Muscle layer of duodenum (tissue), 2 donors: ENCODE data around the gene HHEX.

Source experiments
- H3K27ac ChIP-seq: one replicate; pipeline ENCODE4 v1.7.0; 2013; ENCODE audit warnings: mild to moderate bottlenecking, low read length
- H3K27me3 ChIP-seq: one replicate; pipeline ENCODE4 v1.7.0; 2013; ENCODE audit warnings: low read depth, mild to moderate bottlenecking, control low read depth, low read length
- H3K36me3 ChIP-seq, 2 donors: one replicate each; pipeline ENCODE4 v1.7.0; 2013; ENCODE audit warnings: low read length in 2 of 2, control low read depth in 1 of 2, mild to moderate bottlenecking in 1 of 2; ENCODE audit not compliant: insufficient read depth in 2 of 2, control insufficient read depth in 1 of 2
- H3K4me1 ChIP-seq, 2 donors: one replicate each; pipeline ENCODE4 v1.7.0; 2013; ENCODE audit warnings: low read length in 2 of 2, mild to moderate bottlenecking in 2 of 2, control low read depth in 1 of 2, moderate library complexity in 1 of 2; ENCODE audit not compliant: insufficient read depth in 2 of 2, control insufficient read depth in 1 of 2
- H3K4me3 ChIP-seq, 2 donors: one replicate each; pipeline ENCODE4 v1.7.0; 2013; ENCODE audit warnings: low read length in 2 of 2, low read depth in 1 of 2, mild to moderate bottlenecking in 1 of 2
- H3K9me3 ChIP-seq, 2 donors: one replicate each; pipeline ENCODE4 v1.7.0; 2013; ENCODE audit warnings: low read length in 2 of 2, control low read depth in 1 of 2, mild to moderate bottlenecking in 1 of 2; ENCODE audit not compliant: control insufficient read depth in 1 of 2
- donor health status: healthy.

HHEX gene

GRCh38 chr10:92742331-92743228 lies 52.8 kb downstream of the HHEX start:
- H3K4me1 ChIP-seq, result no peaks in the 10 kb centered on the region
- no peaks in the 10 kb centered on the region for H3K36me3 ChIP-seq
- H3K4me3 ChIP-seq, result no peak overlapping the region
- no peaks in the 10 kb centered on the region for H3K27me3 ChIP-seq
- no peak overlapping the region for H3K27ac ChIP-seq
- no peaks in the 10 kb centered on the region for H3K9me3 ChIP-seq
